Measurements from ENCODE around the gene SLC25A18. TPM values are rescaled to one million over a fixed set of nuclear protein-coding genes. Genes with fewer than 3 reads are reported as not detected.
A peak's percentile ranks its signal among the peaks of the same experiment; 100 is the strongest.

Gene SLC25A18
- total and polyA plus RNA-seq, 7 donors = 0.99 to 9.1 (median 4.7) TPM; not detected in 1

GRCh38 chr22:17606496-17606895, 43.2 kb downstream of the SLC25A18 start:
- peak; percentile 77 for DNase-seq
- peaks cover 4 to 28% (median 7%) of the 10 kb centered on the region in 4 donors for H3K36me3 ChIP-seq
- intact Hi-C loops (cut with DNase I) = loop anchor here (2.0 to 5.0 kb wide), 2 partner anchors 22 to 34 kb away; partner anchors contain the start of gene ATP6V1E1
- TF ChIP-seq CTCF (IDR thresholded peaks at IDR 0.05) (no peak), POLR2A (IDR thresholded peaks at IDR 0.05) (no peak), POLR2AphosphoS5 (IDR thresholded peaks at IDR 0.05) (peak; percentile 43 to 82 (median 62)), EP300 (IDR thresholded peaks at IDR 0.05) (peak in 3 of 4 donors; percentile 40 to 93 (median 41))
- WGBS, 2 donors = 76 to 84% methylated on average over 5 of the region's 5 CpGs
- peaks cover 0 to 24% (median 15%) of the 10 kb centered on the region in 4 donors for H3K4me1 ChIP-seq
- no peak overlapping the region for H3K4me3 ChIP-seq
- no peaks in the 10 kb centered on the region for H3K9me3 ChIP-seq
- H3K27me3 ChIP-seq = no peaks in the 10 kb centered on the region
- peak overlapping the region; percentile 53 to 79 (median 68) for H3K27ac ChIP-seq

GRCh38 chr22:17607891-17608521, 44.7 kb downstream of the SLC25A18 start:
- H3K27ac ChIP-seq = peak overlapping the region in 2 of 4 donors; percentile 78 to 79
- 91 to 92% methylated on average over 4 of the region's 4 CpGs for WGBS, 2 donors
- H3K9me3 ChIP-seq = no peaks in the 10 kb centered on the region
- no peaks in the 10 kb centered on the region for H3K27me3 ChIP-seq
- H3K36me3 ChIP-seq = peaks cover 14 to 43% (median 22%) of the 10 kb centered on the region in 4 donors
- TF ChIP-seq CTCF (IDR thresholded peaks at IDR 0.05) (no peak), POLR2AphosphoS5 (IDR thresholded peaks at IDR 0.05) (no peak), EP300 (IDR thresholded peaks at IDR 0.05) (no peak), POLR2A (IDR thresholded peaks at IDR 0.05) (no peak)
- DNase-seq = no peak
- H3K4me3 ChIP-seq = no peak overlapping the region
- intact Hi-C loops (cut with DNase I) = loop anchor here (2.0 to 5.0 kb wide), 2 partner anchors 21 to 36 kb away; partner anchors contain the start of gene ATP6V1E1
- H3K4me1 ChIP-seq = peaks cover 0 to 22% (median 12%) of the 10 kb centered on the region in 4 donors

- TF ChIP-seq CTCF (IDR thresholded peaks at IDR 0.05) = no peak
- no peak for TF ChIP-seq POLR2AphosphoS5 (IDR thresholded peaks at IDR 0.05)
- no peak for TF ChIP-seq EP300 (IDR thresholded peaks at IDR 0.05)
- TF ChIP-seq POLR2A (IDR thresholded peaks at IDR 0.05) = no peak
- 54 to 82% methylated on average over 3 of the region's 3 CpGs for WGBS, 2 donors
- Histone ChIP-seq H3K4me3 (no peak overlapping the region), H3K4me1 (peaks cover 0 to 8% (median 6%) of the 10 kb centered on the region in 4 donors), H3K27ac (no peak overlapping the region), H3K36me3 (peaks cover 18 to 61% (median 28%) of the 10 kb centered on the region in 4 donors), H3K27me3 (no peaks in the 10 kb centered on the region), H3K9me3 (no peaks in the 10 kb centered on the region)
- intact Hi-C loops (cut with DNase I) = no loop called here
- DNase-seq = no peak
These were observed 48.8 kb downstream of the SLC25A18 start for GRCh38 chr22:17612057-17612456.

DNA sequence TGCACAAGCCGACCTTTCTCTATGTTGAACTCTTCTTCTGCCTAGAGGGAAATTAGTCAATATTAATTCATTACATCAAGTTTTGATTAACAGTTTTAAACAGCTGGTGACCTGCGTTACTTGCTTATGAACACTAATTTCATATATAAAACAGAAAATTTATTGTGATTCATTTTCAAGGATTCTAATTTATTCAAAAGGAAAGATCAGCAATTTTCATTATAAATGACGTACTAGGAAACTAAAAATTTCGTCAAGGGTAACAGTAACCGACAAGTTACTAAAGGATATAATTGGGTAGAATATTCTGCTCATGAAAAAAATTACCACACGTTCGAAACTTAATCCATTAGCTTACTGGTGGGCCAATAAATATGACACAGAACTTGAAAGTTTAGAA, 50.0 kb downstream of the SLC25A18 start:
- Histone ChIP-seq H3K4me1 (no peaks in the 10 kb centered on the region), H3K36me3 (peaks cover 14 to 65% (median 29%) of the 10 kb centered on the region in 4 donors), H3K27me3 (no peaks in the 10 kb centered on the region), H3K9me3 (no peaks in the 10 kb centered on the region), H3K4me3 (no peak overlapping the region), H3K27ac (no peak overlapping the region)
- 88 to 97% methylated on average over 7 of the region's 7 CpGs for WGBS, 2 donors
- intact Hi-C loops (cut with DNase I) = no loop called here
- TF ChIP-seq CTCF (IDR thresholded peaks at IDR 0.05) (no peak), POLR2A (IDR thresholded peaks at IDR 0.05) (no peak), POLR2AphosphoS5 (IDR thresholded peaks at IDR 0.05) (no peak), EP300 (IDR thresholded peaks at IDR 0.05) (no peak)
- no peak for DNase-seq
